K562 (cell line): ENCODE measurements around the gene GLI3.

Experiments used
- CHD7 ChIP-seq: fragments of 200-600 bp; sonication (generic); IDR thresholded peaks from one replicate; pipeline ENCODE4 v1.6.1; 2012; ENCODE audit warnings: mild to moderate bottlenecking, low read depth, low read length, inconsistent platforms
- CTCF ChIP-seq, 3 experiments: IDR thresholded peaks in 2 of 3; conservative IDR thresholded peaks in 1 of 3; 2 replicates each; pipeline ENCODE4 v1.5.1; 2011 to 2012; ENCODE audit warnings: low read length in 3 of 3, mild to moderate bottlenecking in 3 of 3, control low read depth in 2 of 3, improper control_type of control experiment in 1 of 3, inconsistent platforms in 1 of 3, low read depth in 1 of 3, mixed read lengths in 1 of 3, moderate library complexity in 1 of 3; ENCODE audit not compliant: insufficient read depth in 2 of 3
- EZH2 ChIP-seq: IDR thresholded peaks from 2 replicates; pipeline ENCODE4 v1.6.1; 2012; ENCODE audit warnings: low read depth, mild to moderate bottlenecking, inconsistent platforms, low read length, borderline replicate concordance

- TF ChIP-seq EZH2 (no peak), CTCF (IDR thresholded peaks at IDR 0.05 in 2 of 3, conservative IDR thresholded peaks at IDR 0.05 in 1 of 3; ENCODE audit: insufficient read depth in 2 of 3, low read depth in 1 of 3, low read length in 3 of 3) (no peak), CHD7 (no peak)
Observed at GRCh38 chr7:42189535-42189934, 47.5 kb downstream of the GLI3 start.
